Measurements from ENCODE around the gene ARL15.

GRCh38 chr5:54312499-54312898, 2.1 kb upstream of the ARL15 start:
- TF ChIP-seq EZH2 (IDR thresholded peaks at IDR 0.05; ENCODE audit: insufficient read depth, poor library complexity, severe bottlenecking) (no peak), EZH2phosphoT487 (IDR thresholded peaks at IDR 0.05; ENCODE audit: insufficient read depth, low read depth) (no peak)
